HG02678 (cell line): ENCODE results near the gene DHX15.

Experiments
- ATAC-seq: cut with Tn5 transposase; IDR thresholded peaks from one replicate; pipeline ENCODE4 v1.9.1; 2021; ENCODE audit warnings: mild to moderate bottlenecking, moderate library complexity; ENCODE audit not compliant: unreplicated experiment

DHX15 gene

DNA sequence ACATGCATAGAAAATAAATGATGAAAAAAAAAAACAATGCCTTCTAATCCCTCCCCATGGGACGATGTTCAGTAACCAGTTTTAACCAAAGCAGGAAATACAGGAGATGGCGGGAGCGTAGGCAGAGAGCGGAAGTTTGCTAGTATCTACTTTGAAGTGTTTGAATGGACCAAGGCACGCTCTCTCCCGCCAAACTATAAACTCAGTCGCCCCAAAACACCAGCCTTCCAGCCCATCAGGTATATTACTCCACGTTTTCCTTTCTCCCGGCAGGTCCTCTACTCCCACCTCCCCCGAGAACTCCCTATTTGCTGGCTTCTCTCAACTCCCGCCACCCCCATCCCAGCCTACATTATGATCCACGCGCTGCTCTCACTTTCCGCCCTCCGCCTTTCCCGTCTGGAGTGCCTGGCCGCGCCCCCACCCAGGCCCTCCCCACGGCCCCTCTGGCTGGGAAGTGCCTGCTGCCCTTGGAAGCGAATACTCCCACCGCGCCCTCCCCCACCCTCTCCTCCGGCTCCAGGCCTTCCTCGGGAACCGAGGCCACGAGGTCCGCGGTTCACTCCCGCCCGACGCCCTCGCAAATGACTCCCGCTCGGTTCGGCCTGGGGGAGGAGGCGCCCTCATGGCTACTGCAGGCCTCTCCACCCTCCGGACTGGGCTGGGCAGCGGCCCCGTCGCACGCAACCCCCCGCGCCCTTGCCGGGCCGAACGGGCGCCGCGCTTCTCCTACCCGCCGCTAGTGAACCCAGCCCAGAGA lies 723 bp downstream of the DHX15 start:
- peak; percentile 26 for ATAC-seq

DNA sequence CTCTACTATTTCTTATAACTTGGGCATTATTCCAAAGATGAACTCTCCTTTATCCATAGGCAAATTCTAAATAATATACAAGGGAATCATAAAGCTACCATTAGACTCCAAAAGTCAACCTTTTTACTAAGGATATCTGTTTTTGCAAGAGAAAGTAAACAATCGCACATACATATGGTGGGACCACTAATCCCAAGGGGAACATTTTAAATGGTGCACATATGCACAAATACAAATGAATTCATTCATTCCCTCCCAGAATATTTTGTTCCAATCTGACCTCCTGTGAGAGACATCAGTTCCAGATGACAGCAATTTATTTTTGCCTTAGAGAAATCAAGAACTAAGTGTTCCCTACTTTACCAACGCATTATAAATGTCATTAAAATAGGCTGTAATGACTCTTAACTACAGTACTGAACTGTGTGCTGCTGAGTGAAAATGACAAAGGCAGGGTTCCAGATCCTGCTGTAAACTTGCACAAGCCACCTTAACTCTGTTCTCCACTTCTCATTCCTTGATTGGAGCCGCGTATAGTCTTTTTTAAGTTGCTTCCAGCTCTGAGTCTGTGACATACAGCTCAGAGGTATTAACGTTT lies 2.0 kb downstream of the DHX15 start:
- ATAC-seq, result no peak

DNA sequence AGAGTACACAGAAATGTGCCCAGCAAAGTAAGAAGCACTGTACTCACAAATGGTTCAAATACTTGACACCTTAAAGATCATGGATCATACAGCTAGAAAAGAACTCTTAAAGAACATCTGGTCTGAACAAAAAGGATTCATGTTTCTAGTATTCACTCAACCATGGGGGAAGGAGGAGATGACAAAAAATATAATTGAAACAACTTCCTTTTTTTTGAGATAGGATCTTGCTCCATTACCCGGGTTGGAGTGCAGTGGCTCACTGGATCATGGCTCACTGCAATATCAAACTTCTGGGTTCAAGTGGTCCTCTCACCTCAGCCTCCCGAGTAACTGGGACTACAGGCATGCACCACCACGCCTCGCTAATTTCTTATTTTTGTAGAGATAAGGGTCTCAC lies 6.0 kb downstream of the DHX15 start:
- no peak for ATAC-seq

DNA sequence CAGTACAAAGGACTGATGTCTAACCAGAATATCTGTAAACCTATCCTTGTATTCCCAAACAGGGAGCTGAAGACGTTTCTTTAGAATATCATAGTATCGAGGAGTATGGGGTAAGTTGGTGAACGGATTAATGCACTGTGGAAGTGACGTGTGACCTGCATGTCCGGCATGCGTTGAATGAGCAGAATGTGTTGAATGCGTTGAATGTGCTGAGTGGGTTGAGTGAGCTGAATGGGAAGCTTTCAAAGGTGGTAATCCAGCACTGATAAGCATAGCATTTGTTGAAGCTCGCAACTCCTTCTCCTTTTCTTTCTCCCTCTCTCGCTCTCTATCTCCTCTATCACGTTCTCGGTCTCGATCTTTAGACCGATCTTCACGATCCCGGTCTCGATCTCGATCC lies 8.1 kb downstream of the DHX15 start:
- ATAC-seq, result no peak

DNA sequence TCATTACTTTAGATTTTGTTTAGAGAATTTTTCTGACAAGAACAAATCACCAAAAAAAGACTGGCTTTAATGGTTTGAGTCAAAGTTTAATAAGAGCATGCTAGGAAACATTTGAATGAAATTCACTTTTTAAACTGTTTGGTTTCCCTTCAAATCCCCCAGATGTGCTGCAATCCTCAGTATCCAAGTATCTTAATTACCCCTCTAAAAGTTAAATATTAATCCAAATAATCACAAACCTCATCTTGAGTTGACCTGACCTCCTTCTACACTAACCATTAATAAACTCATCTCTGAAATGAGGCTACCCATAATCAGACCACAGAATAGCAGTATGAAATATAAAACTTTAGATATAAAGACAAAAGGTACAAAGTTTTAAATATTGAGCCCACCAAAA lies 10.1 kb downstream of the DHX15 start:
- ATAC-seq, result no peak

DNA sequence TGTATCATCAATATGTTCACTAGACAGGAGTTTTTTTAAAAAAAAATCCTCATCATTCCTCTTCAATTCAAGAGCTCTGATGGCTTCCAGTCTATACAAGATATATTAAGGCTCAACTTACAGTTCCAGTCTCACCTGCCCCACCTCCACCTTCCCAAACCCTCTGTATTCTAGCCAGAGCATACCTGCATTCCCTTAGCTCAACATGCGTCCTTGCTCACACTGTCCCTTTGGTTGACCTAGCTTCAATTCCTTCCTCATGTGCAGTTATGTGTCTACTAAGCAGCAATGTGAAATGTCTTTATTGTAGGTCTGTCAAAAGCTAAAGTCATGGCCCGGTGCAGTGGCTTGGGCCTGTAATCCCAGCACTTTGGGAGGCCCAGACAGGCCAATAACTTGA lies 10.8 kb downstream of the DHX15 start:
- no peak for ATAC-seq

DNA sequence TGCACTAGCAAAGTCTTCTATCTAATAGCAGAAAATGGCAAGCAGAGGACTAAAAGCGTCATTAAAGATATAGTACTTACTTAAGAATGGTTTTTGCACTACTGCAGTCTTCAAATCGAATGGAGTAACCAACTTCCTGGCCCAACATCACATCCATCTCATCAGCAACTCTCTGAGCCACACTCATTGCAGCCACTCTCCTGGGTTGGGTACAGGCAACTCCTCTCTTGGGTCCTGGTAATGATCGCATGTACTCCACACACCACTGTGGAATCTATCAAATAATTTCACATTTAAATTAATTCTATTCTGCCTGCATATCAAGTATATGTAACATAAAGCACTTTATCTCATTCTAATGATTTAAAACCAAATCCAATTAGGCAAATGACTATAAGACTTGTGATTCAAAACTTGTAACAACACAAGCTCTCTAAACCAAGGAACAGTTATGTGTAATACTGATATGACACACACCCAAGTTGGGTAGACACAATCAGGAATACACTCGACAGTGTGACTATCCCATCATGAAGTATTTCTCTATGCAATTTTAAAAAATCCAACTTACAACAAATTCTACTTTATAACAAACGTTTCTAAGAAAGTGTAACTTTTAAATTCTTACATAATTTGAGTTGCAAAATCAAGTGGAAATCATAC lies 13.6 kb downstream of the DHX15 start:
- no peak for ATAC-seq

DNA sequence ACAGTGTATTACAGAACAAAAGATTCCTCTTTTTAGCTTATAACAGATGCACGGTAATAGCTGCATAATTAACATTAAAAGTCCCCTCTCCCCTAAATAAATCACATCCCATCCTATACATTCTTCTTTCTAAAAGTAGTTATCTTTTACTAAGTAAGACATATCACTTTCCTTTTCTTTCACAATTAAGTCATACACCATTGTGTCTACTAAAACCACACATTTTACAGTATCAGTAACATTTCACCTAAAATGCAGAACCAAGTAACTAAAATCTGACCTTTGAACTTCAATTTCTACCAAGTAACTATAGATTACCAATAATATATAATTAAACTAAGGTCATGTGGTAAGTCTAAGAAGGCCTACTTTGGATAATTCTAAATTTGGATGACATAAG lies 14.2 kb downstream of the DHX15 start:
- ATAC-seq, result no peak

DNA sequence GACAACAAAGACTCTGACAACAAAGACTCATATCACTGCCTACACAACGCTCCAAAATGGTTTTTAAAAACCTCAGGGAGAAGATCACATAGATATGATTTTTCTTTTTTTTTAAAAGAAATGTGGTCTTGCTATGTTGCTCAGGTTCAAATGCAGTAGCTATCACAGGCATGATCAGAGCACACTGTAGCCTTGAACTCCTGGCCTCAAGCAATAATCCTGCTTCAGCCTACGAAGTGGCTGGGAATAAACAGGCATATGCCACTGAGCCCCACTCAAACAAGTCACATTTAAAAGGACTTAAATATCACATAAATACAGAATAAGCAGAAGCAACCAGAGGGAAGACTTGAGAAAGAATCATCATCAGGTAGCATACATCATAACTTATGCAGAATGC lies 14.7 kb downstream of the DHX15 start:
- no peak for ATAC-seq

DNA sequence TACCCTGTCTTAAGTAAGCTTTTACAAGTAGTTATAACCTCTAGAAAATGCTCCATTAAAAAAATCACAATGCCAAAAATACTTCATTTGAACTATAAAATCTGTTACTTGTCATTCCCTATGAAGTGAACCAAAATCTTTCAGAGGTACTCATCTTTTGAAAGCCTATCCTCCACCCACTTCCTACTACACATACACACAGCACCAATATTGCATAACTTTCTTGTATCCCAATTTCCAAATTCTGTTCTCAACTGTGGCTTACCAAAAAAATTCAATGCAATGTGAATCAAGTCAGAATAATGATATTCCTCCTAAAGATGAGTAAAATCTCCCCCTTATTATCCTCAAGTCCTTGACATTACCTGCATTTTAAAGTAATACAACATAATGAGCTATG lies 15.9 kb downstream of the DHX15 start:
- ATAC-seq, result no peak

DNA sequence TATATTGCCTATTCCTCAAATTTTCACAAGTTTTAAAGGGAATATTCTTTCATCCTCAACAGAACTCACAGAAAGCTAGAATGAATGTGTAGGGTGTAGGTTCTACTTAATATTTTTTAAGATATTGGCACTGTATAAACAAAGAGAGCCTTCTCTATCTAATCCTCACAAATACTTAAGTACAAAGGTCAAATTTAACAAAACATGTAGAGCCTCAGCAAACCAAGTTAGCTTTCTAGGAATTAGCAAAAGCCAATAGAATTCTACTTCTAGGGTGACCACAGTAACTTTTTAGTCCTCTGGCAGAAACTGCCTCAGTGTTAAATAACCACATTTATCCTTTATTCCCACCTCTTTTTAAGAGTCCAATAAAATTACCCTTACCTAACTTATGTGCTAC lies 19.3 kb downstream of the DHX15 start:
- ATAC-seq, result no peak

DNA sequence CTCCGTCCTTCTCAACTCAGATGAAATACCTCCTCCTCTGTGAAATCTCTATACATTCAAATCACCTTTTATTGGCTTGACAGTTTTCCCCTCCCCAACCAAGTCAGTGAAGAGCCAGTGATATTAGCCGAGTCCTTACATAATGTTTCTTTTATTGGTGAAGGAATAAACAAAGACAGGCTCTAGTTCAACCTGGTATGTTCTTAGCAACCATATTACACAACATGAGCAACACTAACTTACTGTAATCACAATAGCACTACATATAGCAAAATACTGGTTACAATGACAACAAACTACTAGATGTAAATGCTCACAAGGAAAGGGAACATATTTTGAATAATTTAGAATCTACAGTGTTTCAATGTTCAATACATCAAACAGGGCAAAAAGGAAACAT lies 19.9 kb downstream of the DHX15 start:
- ATAC-seq, result no peak

DNA sequence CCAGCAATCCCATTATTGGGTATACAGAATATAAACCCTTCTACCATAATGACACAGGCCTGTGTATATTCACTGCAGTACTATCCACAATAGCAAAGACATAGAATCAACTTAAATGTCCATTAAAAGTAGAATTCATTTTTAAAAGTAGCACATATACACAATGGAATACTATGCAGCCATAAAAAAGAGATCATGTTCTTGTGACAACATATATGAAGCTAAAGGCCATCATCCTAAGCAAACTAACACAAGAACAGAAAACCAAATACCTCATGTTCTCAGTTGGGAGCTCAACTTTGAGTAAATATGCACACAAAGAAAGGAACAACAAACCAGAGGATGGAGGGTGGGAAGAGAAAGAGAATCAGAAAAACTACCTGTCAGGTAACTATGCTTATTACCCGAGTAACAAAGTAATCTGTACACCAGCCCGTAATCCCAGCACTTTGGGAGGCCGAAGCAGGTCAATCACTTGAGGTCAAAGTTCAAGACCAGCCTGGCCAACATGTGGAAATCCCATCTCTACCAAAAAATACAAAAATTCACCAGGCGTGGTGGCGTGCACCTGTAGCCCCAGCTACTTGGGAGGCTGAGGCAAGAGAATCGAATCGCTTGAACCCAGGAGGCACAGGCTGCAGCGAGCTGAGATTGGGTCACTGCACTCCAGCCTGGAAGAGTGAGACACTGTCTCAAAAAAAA lies 22.8 kb downstream of the DHX15 start:
- ATAC-seq, result no peak

DNA sequence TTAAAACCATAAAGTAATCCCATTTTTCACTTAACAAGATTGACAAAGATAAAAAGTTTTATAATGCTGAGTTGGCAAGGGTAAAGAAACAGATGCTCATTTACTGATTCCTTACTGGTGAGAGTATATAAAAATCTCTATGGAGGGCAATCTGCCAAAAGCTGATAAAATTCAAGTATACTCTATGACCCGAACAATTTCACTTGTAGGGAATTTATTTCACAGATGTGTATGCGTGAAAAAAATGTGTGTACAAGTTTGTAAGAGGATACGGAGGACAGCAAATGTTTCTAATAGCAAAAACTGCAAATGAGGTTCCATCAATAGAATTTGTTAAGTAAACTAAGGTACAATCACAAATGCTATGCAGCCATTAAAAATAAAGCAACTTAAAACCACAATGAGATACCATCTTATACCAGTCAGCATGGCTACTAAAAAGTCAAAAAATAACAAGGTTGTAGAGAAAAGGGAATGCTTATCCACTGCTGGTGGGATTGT lies 23.4 kb downstream of the DHX15 start:
- no peak for ATAC-seq

DNA sequence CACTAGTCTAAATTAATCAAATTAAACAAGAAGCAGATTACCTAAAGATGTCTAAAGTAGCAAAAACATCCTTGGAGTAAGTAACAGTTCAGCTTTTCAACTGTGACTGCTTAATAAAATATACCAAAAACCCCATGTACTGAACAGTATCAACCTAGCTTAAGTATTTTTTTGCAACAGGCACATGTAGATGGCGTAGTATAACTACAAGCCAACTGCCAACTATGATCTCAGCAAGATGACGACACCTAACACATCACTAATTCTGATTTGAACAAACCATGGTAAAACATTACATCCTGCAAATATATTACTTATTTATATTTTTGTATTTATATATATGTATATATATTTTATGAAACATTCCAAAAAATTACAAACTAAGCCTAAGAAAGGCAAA lies 24.5 kb downstream of the DHX15 start:
- no peak for ATAC-seq

DNA sequence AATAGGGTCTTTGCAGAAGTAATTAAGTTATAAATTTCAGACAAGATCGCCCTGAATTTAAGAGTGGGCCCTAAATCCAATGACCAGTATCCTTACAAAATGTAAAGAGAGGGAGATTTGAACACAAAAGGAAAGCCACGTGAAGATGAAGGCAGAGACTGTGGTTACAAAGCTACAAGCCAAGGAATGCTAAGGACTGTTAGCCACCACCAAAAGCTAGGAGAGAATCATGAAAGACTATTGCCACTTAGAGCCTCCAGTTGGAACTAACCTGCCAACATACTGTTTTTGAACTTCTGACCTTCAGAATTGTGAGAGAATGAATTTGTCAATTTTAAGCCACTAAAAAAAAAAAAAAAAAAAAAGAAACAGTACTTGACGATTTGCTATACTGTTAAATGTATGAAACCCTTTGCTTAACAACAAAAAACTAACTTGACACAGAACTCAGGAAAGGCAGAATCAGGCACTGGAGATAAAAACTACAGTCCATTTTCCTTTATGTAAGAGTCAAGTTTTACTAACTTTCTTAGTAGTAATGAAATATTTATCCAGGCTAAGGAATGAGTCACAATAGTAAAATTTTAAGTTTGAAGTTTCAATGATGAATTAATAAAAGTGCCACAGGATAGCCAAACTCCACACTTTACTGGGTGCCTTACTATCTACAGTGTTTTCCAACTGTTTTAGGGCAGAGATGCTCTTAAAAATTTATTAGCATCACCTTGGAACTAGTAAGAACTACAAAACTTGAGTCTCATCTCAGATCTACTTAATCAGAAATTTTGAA lies 25.1 kb downstream of the DHX15 start:
- no peak for ATAC-seq

DNA sequence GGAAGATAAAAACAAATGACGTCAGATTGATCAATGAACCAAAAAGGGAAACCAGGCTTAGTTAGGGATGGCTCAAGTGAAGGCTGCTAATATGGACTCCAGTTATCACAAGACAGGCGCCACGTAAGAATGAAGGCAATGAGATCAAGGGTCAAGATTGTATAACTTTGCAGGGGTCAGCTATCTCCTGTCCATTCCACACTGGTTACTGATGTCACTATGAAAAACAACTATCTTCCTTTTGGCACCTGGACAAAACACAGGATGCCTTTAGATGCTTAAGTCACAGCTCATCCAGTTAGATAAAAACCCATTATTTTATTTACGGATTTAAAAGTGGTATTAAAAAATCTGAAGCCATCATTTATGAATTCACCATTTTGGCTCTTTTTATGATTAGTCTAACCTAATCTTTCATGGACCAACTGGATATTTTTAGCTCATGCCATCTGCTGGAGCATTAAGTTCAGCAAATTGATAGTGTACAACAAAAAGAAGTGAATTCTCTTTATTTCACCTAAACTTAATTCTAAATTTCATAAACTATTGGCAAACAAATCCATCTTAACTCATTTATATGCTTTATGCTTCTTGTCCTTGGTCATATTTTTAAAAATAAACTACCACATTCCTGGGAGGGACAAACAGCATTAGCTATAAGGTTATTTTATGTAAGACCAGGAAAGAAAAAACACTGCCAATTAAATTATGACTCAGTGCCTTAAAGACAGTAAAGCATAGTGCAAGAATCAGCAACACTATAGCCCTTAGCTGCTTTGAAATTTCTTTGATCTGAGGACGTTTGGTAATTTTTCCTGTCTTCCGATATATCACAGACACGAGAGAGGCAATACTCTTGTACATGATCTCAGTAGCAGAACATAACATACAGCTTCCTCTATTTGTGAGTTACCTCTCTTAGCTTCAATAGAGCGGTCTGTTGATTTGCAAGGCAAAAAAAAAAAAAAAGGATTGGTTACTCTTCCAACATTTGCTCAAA lies 27.0 kb downstream of the DHX15 start:
- no peak for ATAC-seq

DNA sequence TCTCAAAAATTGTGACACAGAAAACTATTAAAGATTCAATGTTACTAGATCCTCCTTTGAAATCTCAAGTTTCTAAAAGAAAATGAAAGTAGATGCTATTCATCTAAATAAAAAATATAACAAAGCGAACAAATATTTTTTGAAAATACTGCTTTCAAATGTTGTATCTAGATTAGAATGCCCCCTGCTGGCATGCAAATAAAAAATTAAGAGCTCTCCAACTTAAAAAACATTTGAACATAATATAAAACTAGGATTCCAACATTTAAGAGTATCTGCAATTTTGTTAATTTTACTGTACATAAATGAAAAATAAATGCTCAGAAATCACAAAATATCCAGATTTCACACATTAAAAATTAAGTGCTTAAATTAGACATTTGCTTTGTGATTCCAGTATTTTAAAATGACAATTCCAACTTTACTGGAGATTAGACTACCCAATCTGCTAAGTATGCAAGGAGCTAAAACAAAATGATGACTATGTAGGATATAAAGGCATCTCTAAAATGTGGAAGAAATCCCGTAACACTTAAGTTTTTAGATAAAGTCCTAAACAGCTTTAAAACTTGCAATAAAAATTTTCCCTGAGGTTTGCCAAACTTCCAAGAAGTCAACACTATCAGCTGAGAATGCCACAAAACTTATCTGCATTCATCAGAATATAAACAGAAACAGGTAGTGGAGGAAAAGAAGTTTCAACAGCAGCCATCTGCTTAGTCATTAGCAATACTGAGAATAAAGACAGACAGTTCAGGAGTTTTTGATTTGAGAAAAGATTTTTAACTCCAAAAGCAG lies 32.7 kb downstream of the DHX15 start:
- ATAC-seq, result no peak
